CD4-positive, alpha-beta T cell treated with Interleukin-2 at 100 ng/mL for 4 hours (primary cell): ENCODE data around the gene EXOC6.
"Not testable (repeated sequence)": the region's sequence is repeated elsewhere in the genome, so short reads cannot be mapped to it uniquely, and the experiment has no call there.

Experiments used
- DNase-seq: peaks from one replicate; pipeline ENCODE4 v3.0.0-alpha.2; 2020; ENCODE audit warnings: low spot score

Gene EXOC6

GRCh38 chr10:92946491-92946890, 98.2 kb downstream of the EXOC6 start:
- no peak for DNase-seq

- DNase-seq: not testable (repeated sequence)
Measured at GRCh38 chr10:92952573-92952972, 104.3 kb downstream of the EXOC6 start.

DNA sequence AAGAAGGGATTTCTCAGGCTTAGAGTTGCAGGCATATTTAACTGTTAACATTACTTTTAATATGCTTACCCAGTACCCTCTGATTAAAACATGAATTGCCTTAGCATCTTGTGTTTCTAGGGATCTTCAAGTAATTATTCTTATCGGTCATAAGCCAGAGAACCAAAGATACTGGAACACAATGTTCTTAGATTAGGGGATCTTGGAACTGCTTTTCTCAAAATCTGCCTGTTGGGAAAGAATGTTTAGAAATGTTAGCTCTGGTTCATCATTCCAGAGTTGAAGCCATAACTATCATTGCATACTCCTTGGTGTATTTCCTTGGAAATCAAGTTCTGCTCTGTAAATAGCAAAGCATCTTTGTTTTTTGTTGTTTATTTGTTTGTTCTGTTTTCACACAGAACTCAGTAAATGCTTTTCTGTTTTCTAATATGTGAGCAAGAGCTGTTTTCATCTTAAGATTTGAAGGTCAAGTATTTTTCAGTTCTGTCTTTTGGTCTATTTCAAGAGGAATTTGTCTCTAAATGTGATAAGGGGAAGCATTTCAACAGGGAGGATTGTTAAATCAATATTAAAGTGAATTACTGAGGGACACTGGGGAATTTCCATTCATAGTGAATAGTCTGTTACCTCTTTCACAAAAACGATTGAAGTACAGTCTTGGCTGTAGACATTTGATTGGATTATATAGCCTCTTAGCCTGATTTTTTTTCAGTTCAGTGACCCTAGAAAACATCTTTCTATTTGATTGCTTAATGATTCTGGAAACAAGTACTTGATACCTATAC, 109.1 kb downstream of the EXOC6 start:
- no peak for DNase-seq

DNA sequence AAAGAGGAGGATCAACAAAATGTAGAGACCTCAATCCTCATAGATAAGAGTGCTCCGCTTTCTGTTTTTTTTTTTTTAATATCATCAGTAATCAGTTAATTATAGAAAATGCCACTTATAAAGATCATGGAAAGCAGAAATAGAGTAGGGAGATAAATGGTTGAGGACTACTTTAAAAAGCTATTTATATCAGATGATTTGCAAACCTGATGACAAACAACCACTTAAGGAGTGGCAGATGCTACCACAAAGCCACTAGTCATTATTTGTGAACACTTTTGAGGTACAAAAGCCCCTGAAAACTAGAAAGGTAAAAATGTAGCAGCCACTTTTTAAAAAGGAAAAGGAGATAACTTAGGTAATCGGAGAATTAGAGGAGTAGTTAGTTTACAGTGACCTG, 113.3 kb downstream of the EXOC6 start:
- no peak for DNase-seq

- peak; percentile 32 for DNase-seq
Measured at GRCh38 chr10:92965314-92965713, 117.0 kb downstream of the EXOC6 start.

DNA sequence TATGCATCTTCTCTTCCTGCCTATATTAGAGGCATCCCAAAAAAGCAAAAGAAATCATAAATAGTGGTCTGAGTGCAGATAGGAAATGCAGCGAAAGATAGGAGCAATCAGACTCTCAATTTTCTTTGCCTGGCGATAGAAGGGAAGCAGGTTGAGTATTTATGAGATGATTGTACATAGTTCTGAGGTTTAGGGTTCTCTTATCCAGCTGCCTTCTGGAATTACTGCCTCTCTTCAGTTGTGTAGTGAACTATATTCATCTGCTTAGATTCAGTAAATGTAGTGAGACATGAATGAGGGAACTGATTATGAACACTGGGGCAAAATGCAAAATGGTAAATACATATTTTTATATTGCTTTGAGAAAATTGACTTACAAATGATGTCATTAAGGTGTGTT, 119.3 kb downstream of the EXOC6 start:
- DNase-seq: no peak

DNA sequence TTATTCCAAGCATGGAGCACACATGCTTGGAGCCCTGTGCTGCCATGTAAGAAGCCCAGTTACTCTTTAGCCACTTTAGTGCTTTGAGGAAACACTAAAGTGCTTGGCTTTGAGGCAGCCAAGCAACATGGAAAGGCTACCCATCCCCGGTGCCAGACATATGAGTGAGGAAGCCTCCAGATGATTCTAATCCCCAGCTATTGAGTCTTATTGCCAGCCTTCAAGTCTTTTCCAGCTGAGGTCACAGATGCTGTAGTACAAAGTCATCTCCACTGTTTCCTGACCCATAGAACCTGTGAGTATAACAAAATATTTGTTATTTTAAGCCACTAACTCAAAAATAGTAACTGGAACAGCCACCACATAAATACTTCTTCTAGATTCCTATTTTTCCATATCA, 120.8 kb downstream of the EXOC6 start:
- DNase-seq: no peak

- DNase-seq: no peak
Measured at GRCh38 chr10:92970301-92971070, 122.2 kb downstream of the EXOC6 start.

DNA sequence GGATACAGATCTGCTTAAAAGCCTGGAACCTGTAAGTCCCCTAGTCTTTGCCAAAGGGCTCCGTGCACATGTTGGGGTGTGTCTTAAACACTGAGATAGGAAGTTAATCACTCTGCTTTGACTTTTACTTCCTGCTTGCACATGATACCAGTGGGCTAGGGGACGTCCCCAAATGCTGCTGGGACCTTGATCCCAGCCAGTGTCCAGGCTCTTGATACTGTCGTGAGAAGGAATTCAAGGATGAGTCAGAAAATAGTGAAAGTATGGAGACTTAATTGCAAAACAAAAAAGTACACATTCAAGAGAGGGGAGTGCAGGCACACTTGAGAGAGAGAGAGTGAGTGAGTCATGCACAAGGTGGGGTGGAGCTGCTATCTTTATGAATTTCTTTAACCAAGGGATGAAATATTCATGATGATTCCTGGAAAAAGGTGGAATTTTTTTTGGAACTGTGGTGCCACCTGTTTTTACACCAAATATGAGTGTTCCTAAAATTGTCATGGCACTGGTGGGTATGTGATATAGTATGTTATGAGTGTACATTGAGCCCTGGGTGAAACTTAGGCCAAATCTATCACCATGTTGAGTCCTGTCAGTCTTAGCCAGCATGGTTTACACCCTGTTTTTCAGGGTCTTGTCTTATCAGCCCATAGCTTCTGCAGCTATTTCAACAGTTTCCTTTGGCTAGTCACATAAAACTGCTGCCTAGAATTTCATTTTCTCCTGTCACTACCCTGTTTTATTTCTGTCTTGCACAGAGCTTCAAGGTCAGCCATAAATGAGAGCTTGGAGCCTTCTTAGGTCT, 123.9 kb downstream of the EXOC6 start:
- DNase-seq: no peak

GRCh38 chr10:92972886-92973285, 124.6 kb downstream of the EXOC6 start:
- DNase-seq: no peak

GRCh38 chr10:92976278-92976677, 128.0 kb downstream of the EXOC6 start:
- not testable (repeated sequence) for DNase-seq

DNA sequence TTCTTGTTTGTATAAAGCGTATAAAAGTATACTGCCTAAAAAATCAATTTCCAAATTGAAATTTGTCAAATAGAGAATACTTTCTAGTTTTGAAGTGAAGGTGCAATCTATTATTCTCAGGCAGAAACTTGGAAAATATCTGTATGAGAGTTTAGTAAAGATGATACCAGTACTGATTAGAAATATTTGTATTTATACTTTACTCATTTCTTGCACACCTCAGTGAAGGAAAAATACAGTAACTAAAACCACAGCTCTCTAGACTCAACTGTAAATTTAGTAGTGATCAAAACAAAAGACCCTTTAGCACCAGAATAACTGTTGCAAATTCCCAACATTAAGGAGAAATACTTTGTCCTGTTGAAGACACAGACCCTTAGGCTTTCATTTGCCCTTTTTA, 140.9 kb downstream of the EXOC6 start:
- no peak for DNase-seq

GRCh38 chr10:92990615-92991014, 142.3 kb downstream of the EXOC6 start:
- DNase-seq: no peak

DNA sequence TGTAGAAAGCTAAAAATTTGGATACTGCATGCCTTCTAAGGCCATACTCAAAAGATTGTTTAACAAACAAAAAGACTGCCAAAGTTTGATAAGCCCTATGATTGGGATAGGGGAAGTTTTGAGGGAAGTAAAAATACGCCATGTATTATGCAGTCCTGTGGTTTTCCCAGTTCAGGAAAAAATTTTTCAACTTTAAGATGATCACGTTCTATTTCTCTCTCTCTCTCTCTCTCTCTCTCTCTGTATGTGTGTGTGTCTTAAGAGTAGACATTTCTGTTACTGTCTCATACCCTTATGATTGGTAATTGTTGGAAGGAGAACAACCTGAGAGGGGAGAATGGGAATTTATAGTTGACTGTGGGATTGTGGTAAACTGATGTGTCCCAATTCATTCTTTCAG, 143.2 kb downstream of the EXOC6 start:
- DNase-seq: no peak

GRCh38 chr10:92993699-92994272, 145.5 kb downstream of the EXOC6 start:
- no peak for DNase-seq

DNA sequence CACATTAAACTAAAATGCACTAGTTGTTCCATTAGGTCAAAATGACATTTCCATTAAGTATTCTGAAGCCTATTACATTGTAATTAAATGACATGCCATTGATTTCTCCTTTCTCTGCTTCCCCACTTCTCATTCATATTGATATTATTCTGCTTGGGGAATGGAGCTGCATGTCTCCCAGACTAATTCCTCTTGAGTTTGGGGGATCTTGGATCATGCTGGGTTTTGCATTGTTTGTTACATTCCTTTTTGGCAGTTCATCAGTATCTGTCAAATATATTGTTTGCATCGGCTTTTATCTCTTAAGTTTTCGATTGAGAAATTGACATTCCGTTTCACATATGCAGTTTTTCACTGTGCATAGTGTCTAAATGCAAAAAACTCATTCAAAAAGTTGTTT, 147.2 kb downstream of the EXOC6 start:
- no peak for DNase-seq

GRCh38 chr10:92997620-92998019, 149.3 kb downstream of the EXOC6 start:
- no peak for DNase-seq

- no peak for DNase-seq
Measured at GRCh38 chr10:92999191-92999590, 150.9 kb downstream of the EXOC6 start.

DNA sequence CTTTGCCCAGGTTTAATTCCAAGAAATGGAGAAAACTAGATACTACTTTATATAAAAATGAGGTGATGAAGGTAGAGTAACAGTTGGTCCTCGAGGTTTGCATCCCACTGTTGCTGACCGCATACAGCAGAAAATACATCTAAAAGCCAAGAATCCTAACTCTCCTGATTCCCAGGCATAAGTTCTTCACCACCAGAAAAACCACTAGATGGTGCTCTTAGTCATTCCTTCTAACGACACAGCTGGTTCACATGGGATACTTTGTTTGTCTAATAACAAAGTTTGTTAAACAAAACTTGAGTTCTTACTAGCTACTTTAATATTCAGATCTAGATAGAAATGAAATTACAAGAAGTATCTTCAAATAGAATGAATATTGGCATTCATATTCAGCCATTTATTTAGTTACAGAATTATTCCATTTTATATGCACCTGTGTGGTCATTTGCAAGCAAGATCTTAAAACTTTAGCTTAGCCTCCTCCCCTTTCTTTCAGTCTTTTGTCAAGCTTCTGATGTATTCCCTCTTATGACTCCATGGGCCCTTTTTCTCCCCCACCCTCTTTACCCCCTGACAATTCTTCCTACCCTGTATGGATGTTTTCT, 158.2 kb downstream of the EXOC6 start:
- peak; percentile 8 for DNase-seq

GRCh38 chr10:93015722-93016121, 167.4 kb downstream of the EXOC6 start:
- DNase-seq: no peak

- DNase-seq: no peak
Measured at GRCh38 chr10:93023013-93023650, 174.8 kb downstream of the EXOC6 start.
